Measurements from ENCODE around the gene NOL3.
A peak's percentile ranks its signal among the peaks of the same experiment; 100 is the strongest.
"Not testable (repeated sequence)": the region's sequence is repeated elsewhere in the genome, so short reads cannot be mapped to it uniquely, and the experiment has no call there.

The NOL3 gene

DNA sequence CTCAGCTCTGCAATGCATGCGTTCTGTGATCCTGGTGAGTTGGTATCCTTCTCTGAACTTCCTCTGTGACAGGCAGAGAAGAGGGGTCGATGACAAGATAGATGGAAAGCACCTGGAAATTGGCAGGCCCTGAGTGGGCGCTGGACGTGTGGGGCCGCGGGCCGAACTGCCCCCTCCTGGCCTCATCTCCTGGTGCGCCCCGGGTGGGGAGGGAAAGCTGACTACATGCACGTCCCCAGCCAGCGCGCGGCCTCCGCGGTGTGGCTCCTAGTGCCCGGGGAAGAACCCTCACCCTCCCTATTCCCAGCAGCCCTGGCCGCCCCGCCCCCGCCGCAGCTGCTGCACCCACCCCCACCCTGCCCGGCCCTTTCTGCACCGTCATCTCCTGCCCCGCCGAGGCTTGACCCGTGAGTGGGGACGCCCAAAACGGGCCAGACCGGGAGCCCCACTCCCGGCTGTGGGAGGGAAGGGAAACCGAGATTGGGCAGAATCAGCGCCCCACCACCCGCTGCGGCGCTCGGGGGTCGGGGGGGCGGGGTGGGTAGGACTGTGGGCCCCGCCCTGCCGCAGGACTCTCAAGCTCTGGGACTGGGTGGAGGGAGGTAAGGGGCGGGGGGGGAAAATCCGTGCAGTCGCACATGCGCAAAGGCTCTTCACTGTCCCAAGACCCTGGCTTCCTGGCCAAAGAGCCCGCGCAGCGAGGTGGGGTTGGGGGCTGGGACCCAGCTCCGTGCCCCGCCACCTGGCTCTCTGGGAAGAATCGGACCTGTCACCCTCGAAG lies at the start of gene NOL3:
TSS of gene NOL3 (plus strand) at position 371 of the 781 bp plus-strand sequence.
- DNase-seq (ENCODE audit: low read depth in 2 of 2): no peak

DNA sequence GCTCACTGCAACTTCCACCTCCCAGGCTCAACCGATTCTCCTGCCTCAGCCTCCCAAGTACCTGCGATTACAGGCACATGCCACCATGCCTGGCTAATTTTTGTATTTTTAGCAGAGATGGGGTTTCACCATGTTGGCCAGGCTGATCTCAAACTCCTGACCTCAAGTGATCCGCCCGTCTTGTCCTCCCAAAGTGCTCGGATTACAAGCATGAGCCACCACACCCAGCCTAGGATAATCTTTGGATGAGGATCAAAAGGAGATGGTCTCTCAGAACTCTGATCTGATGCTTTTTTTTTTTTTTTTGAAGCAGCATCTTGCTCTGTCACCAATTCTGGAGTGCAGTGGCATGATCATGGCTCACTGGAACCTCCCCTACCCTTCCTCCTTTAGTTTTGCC lies 47.5 kb upstream of the NOL3 start:
- DNase-seq (ENCODE audit: low read depth in 2 of 2): not testable (repeated sequence)

DNA sequence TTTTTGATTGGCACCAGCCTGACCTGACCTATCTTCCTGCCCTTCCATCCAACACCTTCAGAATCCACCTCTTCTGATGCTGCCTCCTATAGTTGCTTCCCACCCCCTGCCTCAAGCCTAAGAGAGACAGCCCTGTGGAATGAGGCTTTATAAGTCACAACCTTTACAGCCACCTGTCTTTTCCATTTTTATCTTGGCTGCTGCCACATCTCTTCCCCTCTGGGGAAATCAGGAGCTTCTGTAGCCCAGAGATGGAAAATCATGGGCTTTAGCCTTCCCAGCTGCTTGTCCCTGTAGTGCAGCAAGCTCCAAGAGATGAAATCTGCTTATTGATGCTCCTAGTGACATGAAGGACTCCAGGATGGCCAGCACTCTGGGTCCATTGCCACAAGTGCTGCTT lies 41.9 kb upstream of the NOL3 start:
- no peak for DNase-seq (ENCODE audit: low read depth in 2 of 2)

DNA sequence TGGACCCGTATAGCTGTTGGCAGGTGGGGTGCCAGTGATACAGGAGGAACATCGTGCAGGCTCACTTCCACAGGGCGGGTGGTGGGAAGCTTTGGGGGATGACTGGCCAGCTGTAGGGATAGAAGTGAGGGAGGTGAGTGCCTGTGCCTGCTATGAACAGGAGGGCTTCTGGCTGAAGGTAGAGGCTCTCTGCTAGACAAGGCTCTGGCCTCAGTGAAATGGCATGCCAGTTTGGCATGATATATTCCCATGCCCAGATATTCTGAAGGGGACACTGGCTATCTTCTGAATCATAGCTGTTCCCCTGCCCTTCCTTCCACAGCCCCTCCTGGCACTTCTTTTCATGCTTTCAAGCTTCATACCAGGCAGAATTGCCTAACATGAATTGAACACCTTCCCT lies 41.5 kb upstream of the NOL3 start:
- no peak for DNase-seq (ENCODE audit: low read depth in 2 of 2)

DNA sequence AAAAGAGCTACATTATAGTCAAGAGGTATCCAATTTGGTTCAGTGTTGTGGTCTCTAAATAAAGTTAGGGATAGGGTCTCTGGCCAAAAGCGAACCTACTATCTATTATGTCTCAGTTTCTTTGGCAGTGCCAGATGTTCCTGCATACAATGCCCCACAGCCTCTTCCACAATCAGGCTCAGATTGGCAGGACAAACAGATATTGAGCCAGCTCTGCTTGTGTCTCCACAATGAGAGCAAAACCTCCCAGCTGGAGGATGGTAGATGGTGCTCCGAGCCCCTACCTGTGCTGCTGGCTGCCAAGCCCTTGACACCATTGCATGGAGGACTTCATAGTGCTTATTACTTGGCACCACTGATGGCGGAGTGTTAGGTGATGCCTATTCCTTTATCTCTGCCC lies 40.9 kb upstream of the NOL3 start:
- no peak for DNase-seq (ENCODE audit: low read depth in 2 of 2)

DNA sequence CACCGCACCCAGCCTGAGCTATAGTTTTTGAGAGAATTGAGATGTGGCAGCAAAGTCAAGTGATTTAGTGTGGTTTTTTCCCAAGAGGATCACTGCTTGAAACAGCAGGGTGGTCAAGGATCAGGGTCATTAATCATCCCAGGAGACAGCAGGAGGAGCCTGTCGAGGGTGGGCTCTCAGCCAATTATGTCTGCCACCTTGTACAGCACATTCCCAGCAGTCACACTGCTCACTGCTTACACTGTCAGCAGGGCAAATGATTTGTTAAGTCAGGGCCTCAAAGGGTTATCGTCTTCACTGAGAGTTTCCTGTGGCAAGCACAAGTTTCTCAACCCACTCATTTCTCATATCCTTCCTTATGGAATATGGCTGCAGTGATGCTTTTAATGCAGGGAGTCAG lies 32.7 kb upstream of the NOL3 start:
- DNase-seq (ENCODE audit: low read depth in 2 of 2): no peak

DNA sequence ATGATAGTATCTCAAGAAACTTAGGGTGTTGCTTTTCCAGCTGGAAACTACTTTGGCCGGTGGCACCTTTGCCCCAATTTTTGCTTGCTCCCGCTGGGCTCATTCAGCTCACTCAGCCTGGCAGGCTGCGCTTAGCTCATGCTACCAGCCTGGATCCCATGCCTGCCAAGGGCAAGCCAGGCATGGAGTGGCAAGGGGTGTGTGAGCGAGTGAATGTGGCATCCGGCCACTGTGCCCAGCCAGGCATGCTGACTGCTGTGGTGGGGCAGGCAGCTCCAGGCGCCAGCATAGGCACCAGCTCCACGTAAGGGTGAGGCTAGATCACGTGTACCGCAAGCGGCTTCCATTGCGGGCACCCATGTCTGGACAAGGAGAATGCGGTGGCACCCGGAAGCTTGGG lies 28.9 kb upstream of the NOL3 start:
- no peak for DNase-seq (ENCODE audit: low read depth in 2 of 2)

DNA sequence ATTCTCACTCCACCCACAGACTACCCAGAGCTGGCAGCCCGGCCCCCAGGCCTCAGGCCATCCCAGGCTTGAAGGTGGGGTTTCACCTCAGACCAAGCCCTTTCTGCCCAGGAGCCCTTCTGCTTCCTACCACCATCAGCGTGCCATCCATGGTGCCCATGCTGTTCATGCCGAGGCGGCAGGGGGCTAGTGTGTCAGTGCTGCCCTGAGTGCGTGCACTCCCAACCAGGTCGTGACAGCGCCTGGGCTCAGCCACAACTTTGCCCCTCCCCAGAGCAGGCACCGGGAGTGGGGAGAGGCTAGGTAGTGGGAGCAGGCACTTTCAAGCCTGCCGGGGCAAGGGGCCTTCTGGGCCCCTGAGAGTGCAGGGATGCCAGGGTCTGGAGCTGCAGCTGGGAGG lies 28.0 kb upstream of the NOL3 start:
- DNase-seq (ENCODE audit: low read depth in 2 of 2): no peak

DNA sequence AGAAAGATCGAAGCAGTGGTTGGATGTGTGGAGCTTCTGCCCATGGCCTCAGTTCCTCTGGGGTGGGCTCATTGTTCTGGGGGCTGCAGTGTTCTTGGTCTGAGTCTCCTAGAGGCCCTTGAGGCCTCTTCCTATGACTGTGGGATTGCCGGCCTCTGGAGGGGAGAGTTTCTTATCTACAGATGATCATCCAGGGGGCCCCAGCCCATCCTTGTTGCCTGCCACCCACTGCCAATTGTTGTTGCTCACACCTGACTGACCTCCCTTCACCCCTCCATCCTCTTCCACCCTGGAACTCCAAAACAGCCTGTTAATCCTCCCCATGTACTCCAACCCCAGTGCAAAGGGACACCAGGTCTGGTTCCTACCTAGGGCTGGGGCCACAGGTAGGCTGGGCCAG lies 25.4 kb upstream of the NOL3 start:
- no peak for DNase-seq (ENCODE audit: low read depth in 2 of 2)

DNA sequence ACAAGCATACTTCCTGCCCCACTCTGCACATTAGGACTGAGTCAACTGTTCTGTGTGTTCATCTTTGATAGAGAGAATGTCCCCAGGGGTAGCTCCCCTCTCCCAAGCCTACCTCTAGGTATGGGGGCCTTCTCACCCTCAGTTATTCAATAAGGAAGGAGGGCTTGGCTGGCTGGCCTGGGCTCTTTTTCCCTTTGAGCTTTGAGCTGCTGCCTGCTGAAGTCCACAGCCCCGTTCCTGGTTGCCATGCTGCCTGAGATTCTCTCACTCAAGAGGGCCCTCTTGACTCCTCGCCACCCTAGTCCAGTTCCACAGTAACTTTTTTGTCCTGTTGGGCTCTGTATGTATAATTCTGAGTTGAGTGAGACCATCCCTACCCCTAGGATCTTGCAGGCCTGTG lies 24.6 kb upstream of the NOL3 start:
- DNase-seq (ENCODE audit: low read depth in 2 of 2): no peak

DNA sequence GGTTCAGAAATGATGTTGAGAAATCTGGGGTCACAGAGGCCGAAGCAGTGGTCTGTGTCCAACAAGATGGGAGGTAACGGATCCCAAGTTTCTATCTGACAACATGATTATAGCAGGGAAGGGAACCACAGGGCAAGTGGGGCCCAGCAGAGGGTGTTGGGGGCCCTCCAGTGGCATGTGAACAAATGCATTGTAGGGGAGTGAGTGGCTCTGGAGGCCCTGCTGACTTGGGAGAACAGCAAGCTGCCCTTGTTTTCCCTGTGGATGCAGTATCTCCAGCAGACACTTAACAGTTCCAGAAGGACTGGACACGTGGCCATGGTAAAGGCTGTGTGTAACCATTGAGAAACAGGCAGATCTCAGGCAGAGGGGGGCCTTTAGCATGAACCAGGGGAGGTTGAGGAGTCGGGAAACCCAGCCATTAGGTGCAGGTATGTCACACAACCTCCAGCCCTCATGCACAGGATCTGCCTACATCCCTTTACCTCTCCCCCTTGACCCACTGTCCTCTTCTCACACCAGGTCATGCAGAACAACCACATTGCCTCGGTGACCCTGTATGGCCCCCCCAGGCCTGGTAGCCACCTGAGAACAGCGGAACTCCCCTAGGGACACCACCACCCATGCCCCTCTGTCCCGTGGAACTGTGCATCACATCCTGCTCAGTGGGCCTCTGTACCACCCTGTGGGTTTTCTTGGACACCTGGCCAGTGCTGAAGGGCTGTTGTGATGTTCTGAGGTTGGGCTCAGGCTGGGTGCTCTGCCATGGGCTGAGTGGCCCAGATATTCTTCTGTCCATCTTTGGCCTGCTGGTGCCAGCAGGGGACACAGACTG lies 23.6 kb upstream of the NOL3 start:
- DNase-seq (ENCODE audit: low read depth in 2 of 2): no peak

DNA sequence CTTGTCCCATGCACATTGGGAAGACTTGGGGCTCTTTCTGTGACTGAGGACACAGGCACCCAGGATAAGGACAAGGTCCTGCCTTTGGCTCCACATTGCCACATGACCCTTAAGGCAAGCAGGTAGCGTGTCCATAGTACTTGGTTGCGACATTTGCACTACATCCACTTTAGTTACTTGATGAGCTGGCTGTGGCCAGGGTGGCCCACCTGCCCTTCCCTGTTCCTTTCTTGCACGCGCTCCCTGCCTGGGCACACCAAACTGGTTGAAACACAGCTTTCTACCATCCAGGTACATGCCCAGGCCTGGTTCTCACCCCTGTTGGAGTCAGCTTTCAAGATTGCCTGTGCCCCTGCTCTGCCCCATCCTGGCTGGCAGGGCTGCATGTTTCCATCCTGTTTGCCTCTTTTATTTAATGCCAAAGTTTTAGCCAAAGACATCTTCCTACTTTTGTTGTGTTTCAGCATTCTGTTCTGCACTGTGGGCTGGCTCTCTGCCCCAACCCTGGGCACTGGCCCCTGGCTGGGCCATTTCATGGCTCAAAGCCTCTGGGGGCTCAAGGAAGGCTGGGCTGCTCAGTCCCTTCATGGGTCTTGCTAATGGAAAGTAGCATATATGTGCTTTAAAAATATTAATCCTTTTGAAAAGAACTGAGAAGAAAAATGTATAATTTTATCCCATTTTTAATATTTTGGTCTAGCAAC lies 22.7 kb upstream of the NOL3 start:
- DNase-seq (ENCODE audit: low read depth in 2 of 2): no peak

DNA sequence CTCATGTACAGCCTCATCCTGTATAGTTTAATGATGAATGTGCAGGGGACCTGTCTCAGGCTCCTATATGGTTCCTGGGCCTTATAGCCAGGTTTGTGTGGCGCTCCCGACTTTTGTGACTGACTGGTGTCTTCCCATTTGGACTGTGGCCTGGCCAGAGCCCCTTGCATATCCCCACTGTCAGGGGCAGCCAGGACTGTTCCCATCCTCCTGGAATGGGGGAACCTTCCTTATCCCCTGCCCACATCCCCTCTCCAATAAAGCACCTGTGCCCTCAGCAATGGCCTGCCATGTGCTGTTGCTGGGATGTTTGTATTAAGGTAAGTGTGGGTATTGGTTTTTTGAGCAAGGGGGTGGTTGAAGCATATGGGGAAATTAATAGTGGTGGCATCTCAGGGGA lies 22.1 kb upstream of the NOL3 start:
- no peak for DNase-seq (ENCODE audit: low read depth in 2 of 2)

DNA sequence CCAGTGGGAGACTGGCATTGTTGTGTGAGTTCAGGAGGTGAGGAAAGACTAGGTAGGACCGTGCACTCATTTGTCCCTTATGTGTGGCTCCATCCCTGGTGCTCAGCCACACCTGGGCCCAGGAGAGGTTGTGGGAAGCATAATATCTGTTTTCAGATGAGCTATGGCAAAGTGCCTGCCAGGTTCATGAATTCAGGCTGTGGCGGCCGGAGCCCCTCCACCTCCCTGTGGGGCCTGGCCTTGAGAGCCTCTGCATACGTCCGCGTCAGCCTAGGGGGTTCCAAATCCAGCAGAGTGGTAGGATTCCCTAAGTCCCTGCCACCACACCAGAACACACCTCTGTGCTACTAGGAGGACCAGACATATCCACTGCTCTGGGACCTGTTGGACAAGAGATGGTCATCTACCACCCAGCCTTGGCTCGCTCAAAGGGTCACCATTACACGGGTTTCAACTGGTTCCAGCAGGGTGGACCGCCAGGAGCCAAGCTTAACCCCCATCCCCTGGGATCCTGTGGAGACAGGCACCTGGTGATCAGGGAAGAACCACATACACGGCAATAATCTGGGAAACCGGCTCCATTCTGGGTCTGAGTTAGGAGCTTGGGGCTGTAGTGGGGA lies 21.6 kb upstream of the NOL3 start:
- no peak for DNase-seq (ENCODE audit: low read depth in 2 of 2)

DNA sequence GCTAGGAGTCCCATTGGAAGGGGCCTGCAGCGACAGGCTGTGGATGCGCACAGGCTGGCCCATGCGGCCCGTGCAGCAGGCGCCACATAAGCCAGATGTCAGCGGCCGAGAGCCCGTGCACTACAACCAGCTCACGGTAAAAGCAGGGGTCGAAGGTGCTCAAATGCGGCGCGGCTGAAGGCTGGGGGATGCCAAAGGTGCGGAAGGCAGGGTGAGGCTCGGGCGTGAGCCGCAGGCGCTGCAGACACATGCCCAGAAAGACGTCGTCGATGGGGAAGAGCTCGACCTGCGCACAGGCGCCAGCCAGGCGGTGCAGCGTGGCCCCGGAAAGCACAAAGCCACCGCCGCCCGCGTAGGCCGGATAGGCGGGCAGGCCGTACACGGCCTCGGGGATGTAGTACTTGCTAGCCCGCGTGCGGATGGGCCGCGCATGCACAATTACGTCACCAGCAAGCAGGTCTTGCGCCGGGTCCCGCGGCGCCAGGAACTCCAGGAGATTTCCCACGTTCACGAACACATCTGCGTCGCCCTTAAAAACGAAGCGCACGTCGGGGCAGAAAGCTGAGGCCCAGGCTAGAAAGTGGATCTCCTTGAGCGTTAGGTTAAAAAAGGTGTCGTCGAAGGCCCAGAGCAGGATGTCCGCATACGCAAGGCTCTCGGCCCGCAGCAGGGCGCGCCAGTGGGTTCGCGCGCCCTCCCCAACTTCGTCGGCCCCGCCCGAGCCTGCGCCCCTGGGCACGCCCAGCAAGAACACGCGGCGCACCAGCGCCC lies 20.9 kb upstream of the NOL3 start:
- no peak for DNase-seq (ENCODE audit: low read depth in 2 of 2)

DNA sequence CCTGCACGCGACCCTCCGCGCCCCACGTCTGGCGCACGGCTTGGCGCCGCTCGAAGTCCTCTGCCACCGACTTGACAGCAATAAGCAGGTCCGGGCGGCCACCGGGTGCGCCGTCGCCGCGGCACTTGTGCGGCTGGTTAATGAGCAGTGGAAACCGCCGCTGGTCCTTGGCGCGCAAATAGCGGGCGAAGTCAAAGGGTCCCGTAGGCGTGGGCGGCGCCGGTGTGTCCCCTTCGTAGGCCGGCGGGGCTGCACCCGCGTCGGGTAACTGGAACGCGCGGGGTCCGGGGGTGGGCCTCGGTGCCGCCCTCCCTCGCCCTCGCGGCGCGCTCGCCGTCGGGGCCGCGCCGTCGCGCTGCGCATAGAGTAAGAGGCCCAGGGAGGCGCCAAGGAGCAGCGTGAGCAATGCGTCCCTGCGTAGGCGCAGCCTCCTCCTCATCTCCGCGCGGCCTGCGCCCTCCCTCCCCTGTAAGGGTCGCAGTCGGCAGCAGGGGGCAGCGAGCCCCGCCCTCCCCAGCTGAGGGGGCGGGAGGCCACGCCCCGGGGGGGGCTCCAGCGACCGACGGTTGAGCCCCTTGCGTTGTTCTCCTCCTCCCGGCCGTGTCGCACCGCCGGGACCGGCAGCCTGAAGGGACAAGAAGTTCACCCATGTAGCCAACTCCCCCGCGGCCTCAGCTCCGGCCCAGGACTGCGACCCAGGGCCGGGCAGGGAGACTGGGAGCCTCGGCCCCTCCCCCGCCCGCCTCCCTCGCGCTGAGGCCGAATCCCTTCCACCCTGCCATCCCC lies 20.1 kb upstream of the NOL3 start:
- peak in 1 of 2 donors; percentile 46 for DNase-seq (ENCODE audit: low read depth in 2 of 2)

DNA sequence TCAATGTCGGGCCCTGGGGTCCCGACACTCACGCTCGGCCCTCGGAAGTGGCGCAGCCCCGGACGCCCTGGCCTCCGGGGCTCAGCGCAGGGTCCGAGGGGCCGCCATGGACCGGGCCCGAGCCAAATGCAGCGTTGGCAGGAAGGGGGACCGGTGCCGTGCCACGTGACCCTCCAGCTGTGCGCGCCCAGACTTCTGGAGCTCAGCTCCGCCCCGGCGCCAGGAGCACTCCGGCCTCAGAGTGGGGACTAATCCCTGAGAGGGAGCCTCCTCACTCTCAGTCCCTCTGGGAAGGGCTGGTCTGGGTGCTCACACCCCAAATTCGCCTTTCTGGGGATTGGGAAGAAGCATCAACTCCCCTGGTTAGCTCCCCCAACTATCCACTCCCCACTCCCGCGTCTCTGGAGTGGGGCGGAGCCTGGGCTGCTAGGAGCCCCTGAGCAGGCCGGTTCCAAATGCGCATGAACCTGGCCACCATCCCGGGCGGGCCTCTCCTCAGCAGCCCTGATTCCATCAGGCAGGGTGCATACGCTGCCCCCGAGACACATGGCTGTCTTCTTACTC lies 19.4 kb upstream of the NOL3 start, which contains the start of gene B3GNT9:
TSS of gene B3GNT9 (minus strand) at position 166 of the 564 bp plus-strand sequence. CDS start 513 bp downstream, outside the sequence.
- DNase-seq (ENCODE audit: low read depth in 2 of 2): no peak

DNA sequence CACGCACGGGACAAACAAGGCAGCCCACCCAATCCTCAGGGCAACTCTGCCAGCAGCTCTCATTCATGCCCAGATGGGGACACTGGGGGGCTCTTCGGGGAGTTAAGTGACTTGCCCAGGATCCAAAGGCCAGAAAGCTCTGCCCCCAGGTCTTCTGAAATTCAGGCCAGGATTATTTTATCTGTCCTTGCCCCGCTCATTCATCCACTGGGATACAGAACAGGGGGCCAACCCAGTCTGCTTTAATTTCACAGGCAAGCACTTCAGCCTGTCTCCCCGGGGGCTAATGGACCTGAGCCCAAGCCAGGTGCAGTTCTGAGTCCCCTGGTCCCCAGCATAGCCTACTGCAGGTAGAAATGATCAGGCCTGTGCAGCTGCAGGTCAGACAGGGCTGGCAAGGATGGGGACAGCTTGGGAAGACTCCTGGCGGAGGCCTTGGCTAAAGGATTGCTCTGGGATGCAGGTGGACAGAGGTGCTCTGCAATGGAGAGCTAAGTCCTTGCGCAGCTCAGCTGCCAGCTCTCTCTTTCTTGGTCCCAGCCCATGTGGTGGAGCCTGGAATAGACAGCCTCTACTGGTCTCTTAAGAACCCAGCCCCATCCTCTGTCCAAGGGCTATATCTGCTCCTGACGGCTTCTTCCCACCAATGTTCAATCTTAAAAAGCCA lies 18.8 kb upstream of the NOL3 start:
- DNase-seq (ENCODE audit: low read depth in 2 of 2): no peak

DNA sequence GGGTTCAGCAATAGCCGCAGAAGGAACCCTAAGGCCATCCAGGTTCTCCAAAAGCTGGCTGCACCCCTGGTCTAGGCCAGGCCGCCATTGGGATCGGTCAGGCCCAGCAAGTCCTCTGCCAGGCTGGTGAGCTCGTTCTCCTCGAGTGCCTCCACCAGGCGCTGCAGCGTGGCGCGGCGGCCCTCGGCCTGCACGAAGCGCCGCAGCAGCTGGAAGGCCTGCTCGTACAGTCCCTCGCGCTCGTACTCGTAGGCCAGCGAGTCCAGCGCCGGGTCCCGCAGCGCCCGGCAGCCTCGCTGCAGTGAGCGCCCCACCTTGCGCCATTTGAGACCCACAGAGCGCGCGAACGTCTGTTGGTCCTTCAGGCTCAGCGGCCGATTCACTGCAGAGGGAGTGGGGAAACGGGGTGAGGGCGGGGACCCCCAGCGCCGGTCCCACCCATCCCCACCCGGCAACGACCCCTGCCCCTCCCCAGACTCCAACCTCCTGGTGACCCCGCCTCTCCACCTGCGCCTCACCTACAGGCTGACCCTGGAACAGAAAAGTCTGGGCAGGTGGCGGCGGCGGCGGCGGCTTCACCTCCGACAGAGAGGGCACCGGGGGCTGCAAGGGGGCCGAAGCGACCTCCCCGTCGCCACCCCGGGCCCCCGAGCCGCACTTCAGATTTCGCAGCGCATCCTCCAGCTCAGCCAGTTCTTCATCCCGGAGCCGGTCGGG lies 15.6 kb upstream of the NOL3 start:
- DNase-seq (ENCODE audit: low read depth in 2 of 2): no peak
